ENCODE measurements around the gene POLR2J3. TPM values are rescaled to one million over a fixed set of nuclear protein-coding genes. Genes with fewer than 3 reads are reported as not detected.
"Not testable (repeated sequence)": the region's sequence is repeated elsewhere in the genome, so short reads cannot be mapped to it uniquely, and the experiment has no call there.

The POLR2J3 gene
- polyA plus RNA-seq, 3 donors: 24.4 to 133 (median 24.9) TPM

GRCh38 chr7:102611675-102612325 is 39.4 kb upstream of the POLR2J3 start:
- Histone ChIP-seq H3K4me3 (replicated peaks in 1 of 3; ENCODE audit: low read depth in 2 of 3, low read length in 3 of 3) (peak overlapping the region in 2 of 3 experiments; percentile 24 to 43), H3K4me1 (ENCODE audit: control insufficient read depth in 1 of 2, insufficient read depth in 2 of 2, low read length in 2 of 2) (peaks cover 9 to 11% of the 10 kb centered on the region in 2 donors), H3K9ac (ENCODE audit: insufficient read depth, low read length, poor library complexity, severe bottlenecking) (peak overlapping the region; percentile 36), H3K27ac (ENCODE audit: low read depth in 1 of 2, low read length in 2 of 2) (peak overlapping the region; percentile 64 to 83), H3K4me2 (replicated peaks; ENCODE audit: extremely low read depth, low read length, poor library complexity, severe bottlenecking) (peak overlapping the region; percentile 29)
- H3K4me1 Mint-ChIP-seq; H3K9me3 Mint-ChIP-seq; intact Hi-C loops (cut with micrococcal nuclease); H3K36me3 ChIP-seq (replicated peaks in 1 of 2; ENCODE audit: control insufficient read depth in 1 of 2, insufficient read depth in 2 of 2, low read length in 2 of 2); H3K79me2 ChIP-seq (ENCODE audit: insufficient read depth, low read length); H2AFZ ChIP-seq (ENCODE audit: insufficient read depth, low read depth, low read length, poor library complexity, severe bottlenecking); H3K27me3 Mint-ChIP-seq (ENCODE audit: low read depth in 3 of 3); H4K20me1 ChIP-seq (ENCODE audit: insufficient read depth, low read length); H3K9me3 ChIP-seq (replicated peaks in 1 of 2; ENCODE audit: control insufficient read depth in 1 of 2, insufficient read depth in 1 of 2, low read length in 2 of 2); H3K27me3 ChIP-seq (ENCODE audit: control insufficient read depth in 2 of 2, insufficient read depth in 2 of 2, low read length in 2 of 2); H3K36me3 Mint-ChIP-seq: not testable (repeated sequence)
- Mint-ChIP-seq H3K4me3 (peak overlapping the region; percentile 39 to 74), H3K27ac (peak overlapping the region in 5 of 7 donors; percentile 73 to 94 (median 92))
- 30% methylated on average over 4 of the region's 10 CpGs for WGBS (ENCODE audit: insufficient coverage)
- peak in 2 of 3 donors; percentile 2 to 31 for DNase-seq

- H3K9ac ChIP-seq (ENCODE audit: insufficient read depth, low read length, poor library complexity, severe bottlenecking); H3K36me3 ChIP-seq (replicated peaks in 1 of 2; ENCODE audit: control insufficient read depth in 1 of 2, insufficient read depth in 2 of 2, low read length in 2 of 2); H3K36me3 Mint-ChIP-seq; H2AFZ ChIP-seq (ENCODE audit: insufficient read depth, low read depth, low read length, poor library complexity, severe bottlenecking); H3K9me3 ChIP-seq (replicated peaks in 1 of 2; ENCODE audit: control insufficient read depth in 1 of 2, insufficient read depth in 1 of 2, low read length in 2 of 2); H3K4me3 Mint-ChIP-seq; H3K27ac ChIP-seq (ENCODE audit: low read depth in 1 of 2, low read length in 2 of 2); H3K27me3 ChIP-seq (ENCODE audit: control insufficient read depth in 2 of 2, insufficient read depth in 2 of 2, low read length in 2 of 2); DNase-seq; H3K4me2 ChIP-seq (replicated peaks; ENCODE audit: extremely low read depth, low read length, poor library complexity, severe bottlenecking); H3K79me2 ChIP-seq (ENCODE audit: insufficient read depth, low read length); H3K27ac Mint-ChIP-seq; H3K27me3 Mint-ChIP-seq (ENCODE audit: low read depth in 3 of 3); H4K20me1 ChIP-seq (ENCODE audit: insufficient read depth, low read length); intact Hi-C loops (cut with micrococcal nuclease); H3K4me1 Mint-ChIP-seq; H3K9me3 Mint-ChIP-seq: not testable (repeated sequence)
- WGBS (ENCODE audit: insufficient coverage): no CpG with 5 or more reads among the region's 30 CpGs
- peak overlapping the region in 1 of 3 experiments; percentile 43 for H3K4me3 ChIP-seq (replicated peaks in 1 of 3; ENCODE audit: low read depth in 2 of 3, low read length in 3 of 3)
- peaks cover 9 to 11% of the 10 kb centered on the region in 2 donors for H3K4me1 ChIP-seq (ENCODE audit: control insufficient read depth in 1 of 2, insufficient read depth in 2 of 2, low read length in 2 of 2)
These were observed 38.8 kb upstream of the POLR2J3 start for GRCh38 chr7:102611013-102611674.

GRCh38 chr7:102610441-102610840 is 38.1 kb upstream of the POLR2J3 start:
- H2AFZ ChIP-seq (ENCODE audit: insufficient read depth, low read depth, low read length, poor library complexity, severe bottlenecking); H4K20me1 ChIP-seq (ENCODE audit: insufficient read depth, low read length); H3K9me3 ChIP-seq (replicated peaks in 1 of 2; ENCODE audit: control insufficient read depth in 1 of 2, insufficient read depth in 1 of 2, low read length in 2 of 2); H3K4me1 Mint-ChIP-seq; H3K27me3 Mint-ChIP-seq (ENCODE audit: low read depth in 3 of 3); H3K36me3 Mint-ChIP-seq; H3K27me3 ChIP-seq (ENCODE audit: control insufficient read depth in 2 of 2, insufficient read depth in 2 of 2, low read length in 2 of 2); DNase-seq; H3K36me3 ChIP-seq (replicated peaks in 1 of 2; ENCODE audit: control insufficient read depth in 1 of 2, insufficient read depth in 2 of 2, low read length in 2 of 2); H3K79me2 ChIP-seq (ENCODE audit: insufficient read depth, low read length); intact Hi-C loops (cut with micrococcal nuclease); H3K9me3 Mint-ChIP-seq; H3K27ac ChIP-seq (ENCODE audit: low read depth in 1 of 2, low read length in 2 of 2); H3K4me3 Mint-ChIP-seq; H3K4me3 ChIP-seq (replicated peaks in 1 of 3; ENCODE audit: low read depth in 2 of 3, low read length in 3 of 3); H3K4me2 ChIP-seq (replicated peaks; ENCODE audit: extremely low read depth, low read length, poor library complexity, severe bottlenecking); H3K9ac ChIP-seq (ENCODE audit: insufficient read depth, low read length, poor library complexity, severe bottlenecking): not testable (repeated sequence)
- peak overlapping the region in 2 of 7 donors; percentile 26 to 55 for H3K27ac Mint-ChIP-seq
- no CpG with 5 or more reads among the region's 7 CpGs for WGBS (ENCODE audit: insufficient coverage)
- peaks cover 9 to 14% of the 10 kb centered on the region in 2 donors for H3K4me1 ChIP-seq (ENCODE audit: control insufficient read depth in 1 of 2, insufficient read depth in 2 of 2, low read length in 2 of 2)

GRCh38 chr7:102609734-102610133 is 37.4 kb upstream of the POLR2J3 start:
- H3K27ac Mint-ChIP-seq; H3K27me3 Mint-ChIP-seq (ENCODE audit: low read depth in 3 of 3); H3K36me3 Mint-ChIP-seq; H3K9ac ChIP-seq (ENCODE audit: insufficient read depth, low read length, poor library complexity, severe bottlenecking); H2AFZ ChIP-seq (ENCODE audit: insufficient read depth, low read depth, low read length, poor library complexity, severe bottlenecking); H3K9me3 ChIP-seq (replicated peaks in 1 of 2; ENCODE audit: control insufficient read depth in 1 of 2, insufficient read depth in 1 of 2, low read length in 2 of 2); H3K4me2 ChIP-seq (replicated peaks; ENCODE audit: extremely low read depth, low read length, poor library complexity, severe bottlenecking); H3K9me3 Mint-ChIP-seq; H3K4me3 Mint-ChIP-seq; H3K4me3 ChIP-seq (replicated peaks in 1 of 3; ENCODE audit: low read depth in 2 of 3, low read length in 3 of 3); H3K4me1 Mint-ChIP-seq; intact Hi-C loops (cut with micrococcal nuclease); H3K36me3 ChIP-seq (replicated peaks in 1 of 2; ENCODE audit: control insufficient read depth in 1 of 2, insufficient read depth in 2 of 2, low read length in 2 of 2); DNase-seq; H3K79me2 ChIP-seq (ENCODE audit: insufficient read depth, low read length); H3K27me3 ChIP-seq (ENCODE audit: control insufficient read depth in 2 of 2, insufficient read depth in 2 of 2, low read length in 2 of 2); H4K20me1 ChIP-seq (ENCODE audit: insufficient read depth, low read length); H3K27ac ChIP-seq (ENCODE audit: low read depth in 1 of 2, low read length in 2 of 2): not testable (repeated sequence)
- H3K4me1 ChIP-seq (ENCODE audit: control insufficient read depth in 1 of 2, insufficient read depth in 2 of 2, low read length in 2 of 2): peaks cover 9 to 14% of the 10 kb centered on the region in 2 donors
- no CpG with 5 or more reads among the region's 10 CpGs for WGBS (ENCODE audit: insufficient coverage)

Measured in CD14-positive monocyte (primary cell).